ENCODE results near the gene MMP24. TPM values are rescaled to one million over a fixed set of nuclear protein-coding genes. Genes with fewer than 3 reads are reported as not detected.

Gene MMP24
- total RNA-seq, 8 experiments from 2014 or later = 0.94 to 45.1 (median 19.9) TPM

DNA sequence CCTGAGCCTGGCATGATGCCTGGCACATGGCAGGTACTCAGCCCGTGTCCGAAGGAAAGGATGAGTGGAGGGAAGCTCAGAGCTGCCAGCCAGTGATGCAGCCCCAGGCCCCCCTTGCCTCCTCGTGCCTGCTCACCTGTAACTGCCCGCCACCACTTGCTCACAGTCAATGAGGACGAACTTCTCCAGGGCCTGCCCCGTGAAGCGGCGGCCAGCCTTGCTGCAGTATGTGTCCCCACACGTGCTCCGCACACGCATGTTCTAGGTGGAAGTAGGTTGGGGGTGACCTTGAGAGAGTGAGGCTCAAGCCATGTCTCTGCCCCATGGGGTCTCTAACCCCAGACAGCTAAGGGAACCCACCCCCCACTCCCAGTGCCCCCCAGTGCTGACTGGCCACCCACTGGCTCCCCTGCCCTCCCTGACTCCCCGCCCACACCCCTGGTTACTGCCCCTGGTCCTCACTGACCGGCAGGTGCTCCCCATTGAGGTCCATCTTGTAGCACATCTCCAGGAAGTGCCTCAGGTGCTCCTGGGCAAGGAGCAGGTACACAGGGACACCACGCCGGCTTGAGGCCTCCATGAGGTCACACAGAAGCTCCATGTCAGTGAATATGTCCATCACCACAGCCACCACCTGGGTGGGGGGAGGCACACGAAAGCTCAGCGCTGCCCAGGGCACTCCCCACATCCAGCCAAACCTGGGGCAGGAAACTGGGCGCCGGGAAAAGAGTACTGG, 62.0 kb downstream of the MMP24 start:
- no peak for ATAC-seq (replicated peaks in 6 of 8)
- H3K4me1 ChIP-seq (replicated peaks in 1 of 2) = peaks cover 9% of the 10 kb centered on the region in 2 donors
- WGBS, 10 experiments = 33 to 80% (median 74%) methylated on average over 2 to 5 of the region's 19 CpGs; no CpG with 5 or more reads in 5 of the 10 experiments
- in situ Hi-C loops (cut with MboI; ENCODE audit: low pct_unique_long_range_greater_than_20kb in 2 of 9, low sequenced_read_pairs in 9 of 9, unreplicated experiment in 9 of 9) = no loop called here
- H3K27ac ChIP-seq = no peak overlapping the region
- H3K4me3 ChIP-seq = no peak overlapping the region

DNA sequence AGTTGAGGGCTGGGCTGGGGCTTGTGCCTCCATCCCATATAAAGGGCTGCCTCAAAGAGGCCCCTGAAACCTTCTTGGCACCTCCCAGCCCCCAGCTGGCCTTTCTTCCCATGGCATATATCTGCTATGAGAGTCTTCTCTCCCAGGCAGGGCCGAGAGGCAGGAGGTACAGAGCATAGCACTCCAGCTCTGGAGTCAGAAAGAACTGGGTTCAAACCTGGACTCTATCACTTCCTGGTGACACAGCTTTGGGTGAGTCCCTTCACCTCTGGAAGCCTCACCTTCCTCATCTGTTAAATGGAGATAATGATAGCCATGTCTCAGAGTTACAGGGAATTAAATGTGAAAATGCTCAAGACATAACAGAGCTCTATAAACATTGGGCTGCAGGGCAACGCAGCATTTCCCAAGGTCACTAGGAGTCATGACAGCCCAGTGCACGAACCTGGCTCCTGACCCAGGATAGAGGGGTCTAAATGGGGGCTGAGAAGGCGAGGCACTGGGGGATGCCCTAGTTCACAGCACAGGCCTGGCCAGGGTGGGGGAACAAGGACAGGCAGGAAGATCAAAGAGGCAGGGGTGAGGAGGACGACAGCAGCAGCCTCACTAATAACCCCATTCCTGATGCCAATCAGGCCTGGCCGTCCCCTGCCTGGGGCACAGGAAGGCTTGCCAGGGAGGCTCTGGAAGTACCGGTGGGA, 63.8 kb downstream of the MMP24 start:
- WGBS, 10 experiments = 29 to 35% (median 33%) methylated on average over 1 to 4 of the region's 7 CpGs; no CpG with 5 or more reads in 6 of the 10 experiments
- Histone ChIP-seq H3K27ac (no peak overlapping the region), H3K4me1 (replicated peaks in 1 of 2) (peaks cover 3% of the 10 kb centered on the region in 2 donors), H3K4me3 (no peak overlapping the region)
- no peak for ATAC-seq (replicated peaks in 6 of 8)
- in situ Hi-C loops (cut with MboI; ENCODE audit: low pct_unique_long_range_greater_than_20kb in 2 of 9, low sequenced_read_pairs in 9 of 9, unreplicated experiment in 9 of 9) = no loop called here

DNA sequence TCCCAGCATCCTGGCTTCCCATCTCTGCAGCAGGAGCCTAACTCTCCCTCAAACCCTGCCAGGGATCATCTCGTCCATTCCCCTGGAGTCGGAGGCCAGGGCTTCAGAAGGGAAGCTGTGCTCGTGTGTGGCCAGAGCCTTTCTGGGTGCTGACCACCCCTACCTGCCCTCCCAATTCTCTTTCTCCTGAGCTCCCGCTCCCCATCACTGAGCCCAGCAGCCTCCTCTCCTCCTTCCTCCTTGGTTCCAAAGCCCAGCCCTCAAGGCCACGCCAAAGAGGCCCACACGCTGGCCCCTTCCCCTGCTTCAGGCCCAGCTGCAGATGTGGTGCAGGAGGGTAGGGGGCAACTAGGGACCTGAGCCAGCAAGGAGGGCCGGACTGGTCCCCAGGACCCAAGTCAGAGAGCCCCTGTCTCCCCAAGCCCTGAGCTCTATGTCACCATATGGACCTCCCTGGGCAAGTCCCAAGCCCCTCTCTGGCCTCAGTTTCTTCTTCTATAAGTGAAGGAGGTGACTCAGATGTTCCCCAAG, 64.5 kb downstream of the MMP24 start:
- H3K27ac ChIP-seq = no peak overlapping the region
- WGBS, 10 experiments = 40 to 67% (median 48%) methylated on average over 1 to 3 of the region's 7 CpGs; no CpG with 5 or more reads in 6 of the 10 experiments
- no peaks in the 10 kb centered on the region for H3K4me1 ChIP-seq (replicated peaks in 1 of 2)
- no peak overlapping the region for H3K4me3 ChIP-seq
- in situ Hi-C loops (cut with MboI; ENCODE audit: low pct_unique_long_range_greater_than_20kb in 2 of 9, low sequenced_read_pairs in 9 of 9, unreplicated experiment in 9 of 9) = no loop called here
- no peak for ATAC-seq (replicated peaks in 6 of 8)

DNA sequence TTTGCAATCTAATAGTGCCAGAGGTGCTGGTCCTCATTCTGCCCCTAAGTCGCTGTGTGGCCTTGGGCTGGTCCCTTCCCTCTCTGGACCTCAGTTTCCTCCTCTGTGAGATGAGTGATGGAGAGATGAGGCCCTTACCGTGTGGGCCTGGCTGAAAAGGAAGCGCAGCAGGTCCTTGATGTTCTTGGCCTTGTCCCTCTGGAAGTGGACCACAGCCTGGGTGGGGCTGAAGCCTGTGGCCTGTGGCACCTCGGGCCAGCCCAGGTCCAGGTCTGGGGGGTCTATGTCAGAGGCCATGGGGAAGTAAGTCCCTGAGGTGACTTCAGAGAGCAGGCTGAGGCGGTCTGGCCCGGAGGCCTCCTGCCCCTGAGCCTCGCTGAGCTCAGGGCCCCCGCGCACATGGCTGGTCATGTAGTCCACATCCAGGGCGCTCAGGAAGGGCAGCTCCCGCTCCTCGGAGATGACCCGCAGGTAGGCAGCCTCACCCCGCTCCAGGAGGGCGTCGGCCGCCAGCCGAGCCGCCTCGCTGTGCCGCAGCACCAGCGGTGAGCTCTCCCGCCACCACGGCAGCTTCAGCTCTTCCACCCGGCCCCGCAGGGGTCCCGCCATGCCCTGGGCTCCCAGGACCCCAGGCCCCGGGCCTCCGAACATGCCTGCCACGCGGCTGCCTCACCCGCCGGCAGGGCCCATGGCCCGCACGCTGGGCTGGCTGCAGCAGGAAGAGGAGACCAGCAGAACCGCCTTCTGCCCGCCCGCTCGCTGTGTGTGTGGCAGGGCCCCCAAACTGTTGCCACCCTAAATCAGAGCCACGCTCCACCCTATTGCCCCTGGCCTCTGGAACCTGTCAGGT, 65.4 kb downstream of the MMP24 start, which contains the start of gene FAM83C:
TSS of gene FAM83C (minus strand) at position 772 of the 850 bp plus-strand sequence. CDS start at position 651, 121 bp downstream.
- Histone ChIP-seq H3K4me3 (no peak within 1 kb of the TSS), H3K4me1 (replicated peaks in 1 of 2) (no peaks in the 10 kb centered on the region), H3K27ac (no peak within 1 kb of the TSS)
- 20 to 85% (median 63%) methylated on average over 1 to 4 of the region's 40 CpGs; no CpG with 5 or more reads in 5 of the 10 experiments for WGBS, 10 experiments
- ATAC-seq (replicated peaks in 6 of 8) = no peak
- in situ Hi-C loops (cut with MboI; ENCODE audit: low pct_unique_long_range_greater_than_20kb in 2 of 9, low sequenced_read_pairs in 9 of 9, unreplicated experiment in 9 of 9) = no loop called here

DNA sequence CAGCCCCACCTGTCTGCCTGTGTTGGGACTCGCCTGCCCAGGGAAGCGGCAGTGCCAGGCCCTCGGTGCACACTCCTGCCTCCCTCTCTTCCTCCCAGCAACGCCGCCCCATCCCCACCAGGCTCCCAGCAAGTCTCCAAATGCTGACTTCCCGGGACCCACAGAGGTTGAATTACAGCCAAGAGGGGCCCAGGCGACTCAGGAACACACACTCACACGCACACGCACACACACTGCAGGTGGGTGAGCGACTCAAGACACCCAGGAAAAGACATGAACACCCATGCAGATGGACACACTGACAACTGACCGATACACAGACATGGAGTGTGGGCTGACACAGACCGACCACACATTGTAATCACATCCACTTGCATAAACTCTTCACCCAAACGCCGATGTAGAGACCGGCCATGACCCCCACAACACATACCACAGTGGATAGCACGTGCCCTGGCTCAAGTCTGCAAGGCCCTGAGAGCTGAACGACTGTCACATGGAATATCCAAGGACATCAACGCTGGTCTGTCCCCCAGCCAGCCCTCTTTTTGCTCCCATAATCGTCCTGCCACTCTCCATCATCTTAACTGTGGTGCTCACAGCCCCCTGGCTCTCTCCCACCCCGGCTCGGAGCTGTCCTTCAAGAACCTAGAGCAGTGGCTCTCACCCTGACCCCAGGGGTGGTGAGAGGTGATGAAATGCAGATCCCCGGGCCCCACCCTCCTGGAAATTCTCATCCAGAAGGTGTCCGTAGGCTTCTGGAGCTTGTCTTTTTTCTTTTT, 66.2 kb downstream of the MMP24 start:
- Histone ChIP-seq H3K4me3 (no peak overlapping the region), H3K4me1 (replicated peaks in 1 of 2) (no peaks in the 10 kb centered on the region), H3K27ac (no peak overlapping the region)
- WGBS, 10 experiments = 49 to 96% (median 74%) methylated on average over 2 to 13 of the region's 23 CpGs; no CpG with 5 or more reads in 5 of the 10 experiments
- no peak for ATAC-seq (replicated peaks in 6 of 8)
- in situ Hi-C loops (cut with MboI; ENCODE audit: low pct_unique_long_range_greater_than_20kb in 2 of 9, low sequenced_read_pairs in 9 of 9, unreplicated experiment in 9 of 9) = no loop called here

DNA sequence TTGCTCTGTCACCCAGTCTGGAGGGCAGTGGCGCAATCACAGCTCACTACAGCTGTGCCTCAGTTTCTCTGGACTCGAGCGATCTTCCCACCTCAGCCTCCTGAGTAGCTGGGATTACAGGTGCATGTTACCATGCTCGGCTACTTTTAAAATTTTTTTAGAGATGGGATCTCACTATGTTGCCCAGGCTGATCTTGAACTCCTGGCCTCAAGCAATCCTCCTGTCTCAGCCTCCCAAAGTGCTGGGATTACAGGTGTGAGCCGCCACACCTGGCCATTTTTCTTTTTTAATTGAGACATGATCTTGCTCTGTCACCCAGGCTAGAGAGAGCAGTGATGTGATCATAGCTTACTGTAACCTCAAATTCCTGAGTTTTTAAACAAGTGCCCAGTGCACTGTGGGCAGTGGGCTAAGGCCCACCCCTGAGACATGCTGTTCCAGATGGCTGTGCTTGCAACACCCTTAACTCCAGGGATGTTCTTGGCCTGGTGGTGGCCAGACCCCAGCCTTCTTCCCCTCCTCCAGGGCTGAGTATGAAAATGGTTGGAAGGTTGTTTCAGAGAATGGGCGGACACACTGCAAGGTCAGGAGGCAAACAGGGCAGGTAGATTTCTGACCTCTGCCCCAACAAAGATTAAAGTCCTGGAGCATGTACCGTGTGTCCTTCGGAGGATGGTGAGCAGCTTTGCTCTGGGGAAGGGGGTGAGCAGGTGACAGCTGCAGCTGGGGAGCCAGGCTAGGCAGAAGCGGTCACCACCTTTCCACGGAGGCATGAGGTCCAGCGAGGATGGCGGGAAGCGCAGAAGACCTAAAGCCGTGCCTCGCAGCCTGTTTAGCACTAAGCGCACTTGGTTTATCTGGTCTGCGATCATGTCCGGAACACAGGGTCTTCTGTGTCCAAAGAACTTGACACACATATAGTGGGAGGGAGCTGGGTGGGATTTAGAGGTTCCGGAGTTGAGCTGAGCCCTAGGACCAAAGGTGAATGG, 67.1 kb downstream of the MMP24 start:
- 33 to 100% (median 82%) methylated on average over 1 to 14 of the region's 19 CpGs; no CpG with 5 or more reads in 1 of the 10 experiments for WGBS, 10 experiments
- in situ Hi-C loops (cut with MboI; ENCODE audit: low pct_unique_long_range_greater_than_20kb in 2 of 9, low sequenced_read_pairs in 9 of 9, unreplicated experiment in 9 of 9) = no loop called here
- H3K27ac ChIP-seq = no peak overlapping the region
- H3K4me1 ChIP-seq (replicated peaks in 1 of 2) = no peaks in the 10 kb centered on the region
- no peak for ATAC-seq (replicated peaks in 6 of 8)
- H3K4me3 ChIP-seq = no peak overlapping the region

DNA sequence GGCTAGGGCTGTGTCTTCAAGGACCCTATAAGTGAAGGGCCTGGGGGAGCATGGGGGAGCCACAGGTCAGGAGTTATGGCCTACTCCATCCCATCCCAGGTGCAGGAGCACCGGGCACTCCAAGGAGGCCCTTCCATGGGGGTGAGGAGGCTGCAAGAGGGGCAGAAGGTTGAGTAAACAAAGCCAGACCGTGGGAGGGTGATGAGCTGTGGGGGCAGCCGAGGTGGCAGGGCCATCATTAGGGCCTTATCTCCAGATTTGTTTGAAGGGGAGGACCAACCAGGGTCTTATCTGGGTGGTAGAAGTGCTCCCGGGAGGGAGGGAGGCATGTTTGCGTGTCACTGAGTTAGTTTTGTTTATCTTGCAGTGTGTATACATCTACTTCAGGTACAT, 67.8 kb downstream of the MMP24 start:
- no peak overlapping the region for H3K27ac ChIP-seq
- H3K4me1 ChIP-seq (replicated peaks in 1 of 2) = no peaks in the 10 kb centered on the region
- 28 to 80% (median 65%) methylated on average over 1 to 4 of the region's 5 CpGs; no CpG with 5 or more reads in 7 of the 10 experiments for WGBS, 10 experiments
- no peak overlapping the region for H3K4me3 ChIP-seq
- in situ Hi-C loops (cut with MboI; ENCODE audit: low pct_unique_long_range_greater_than_20kb in 2 of 9, low sequenced_read_pairs in 9 of 9, unreplicated experiment in 9 of 9) = no loop called here
- no peak for ATAC-seq (replicated peaks in 6 of 8)

DNA sequence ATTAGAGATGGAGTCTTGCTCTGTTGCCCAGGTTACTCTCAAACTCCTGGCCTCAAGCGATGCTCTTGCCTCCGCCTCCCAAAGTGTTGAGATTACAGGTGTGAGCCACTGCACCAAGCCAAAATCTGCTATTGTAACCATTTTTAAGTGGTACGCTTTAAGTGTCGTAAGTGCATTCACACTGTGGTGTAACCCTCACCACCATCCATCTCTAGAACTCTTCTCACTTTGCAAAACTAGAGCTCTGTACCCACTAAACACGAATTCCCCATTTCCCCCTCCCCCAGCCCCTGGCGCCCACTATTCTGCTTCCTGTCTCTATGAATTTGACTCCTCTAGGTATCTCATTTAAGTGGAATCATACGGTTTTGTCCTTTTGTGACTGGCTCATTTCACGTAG, 68.6 kb downstream of the MMP24 start:
- Histone ChIP-seq H3K4me3 (no peak overlapping the region), H3K4me1 (replicated peaks in 1 of 2) (no peaks in the 10 kb centered on the region), H3K27ac (no peak overlapping the region)
- WGBS, 10 experiments = 74 to 100% (median 83%) methylated on average over 1 to 7 of the region's 8 CpGs; no CpG with 5 or more reads in 5 of the 10 experiments
- in situ Hi-C loops (cut with MboI; ENCODE audit: low pct_unique_long_range_greater_than_20kb in 2 of 9, low sequenced_read_pairs in 9 of 9, unreplicated experiment in 9 of 9) = no loop called here
- no peak for ATAC-seq (replicated peaks in 6 of 8)

DNA sequence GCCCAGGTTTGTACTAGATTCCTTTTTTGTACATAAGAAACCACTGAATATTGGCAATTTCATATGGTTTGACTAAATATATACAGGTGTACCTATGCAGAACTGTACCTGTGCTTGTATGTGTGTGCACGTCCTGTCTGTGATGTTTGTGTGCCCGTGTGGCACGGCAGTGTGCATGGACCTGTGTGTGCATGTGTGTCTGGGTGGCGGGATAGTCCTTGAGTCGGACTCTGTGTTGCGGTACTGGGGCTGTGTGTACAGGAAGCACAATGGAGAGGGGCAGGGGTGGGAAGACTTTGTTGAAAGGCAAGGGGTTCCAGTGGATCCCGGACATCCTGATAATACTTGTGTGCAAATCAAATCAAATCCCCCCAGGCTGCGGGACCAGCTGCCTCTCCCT, 69.2 kb downstream of the MMP24 start:
- WGBS, 10 experiments = 68 to 83% (median 80%) methylated on average over 1 to 5 of the region's 8 CpGs; no CpG with 5 or more reads in 5 of the 10 experiments
- no peak overlapping the region for H3K4me3 ChIP-seq
- no peaks in the 10 kb centered on the region for H3K4me1 ChIP-seq (replicated peaks in 1 of 2)
- no peak for ATAC-seq (replicated peaks in 6 of 8)
- no peak overlapping the region for H3K27ac ChIP-seq
- in situ Hi-C loops (cut with MboI; ENCODE audit: low pct_unique_long_range_greater_than_20kb in 2 of 9, low sequenced_read_pairs in 9 of 9, unreplicated experiment in 9 of 9) = no loop called here

DNA sequence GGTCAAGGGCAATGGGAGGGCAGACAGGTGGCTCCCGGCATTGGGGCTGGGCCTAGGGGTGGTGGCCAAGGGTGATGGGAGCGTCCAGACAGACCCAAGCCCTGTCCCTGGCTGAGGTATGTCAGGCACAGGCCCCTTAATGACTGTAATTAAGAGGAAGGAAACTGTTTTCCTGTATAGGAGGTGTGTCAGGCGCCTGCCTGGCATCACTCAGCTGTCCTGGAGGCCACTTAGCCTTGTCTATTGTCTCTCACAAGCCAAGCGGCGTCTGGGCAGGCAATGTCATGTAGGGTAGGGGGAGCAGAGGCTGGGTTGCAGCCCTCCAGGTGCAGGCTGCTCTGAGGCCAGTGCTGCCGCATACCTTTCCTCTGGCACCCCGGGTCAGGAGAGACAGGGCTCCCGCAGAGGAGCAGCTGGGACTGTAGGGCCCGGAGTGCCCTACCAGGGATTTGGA, 69.6 kb downstream of the MMP24 start:
- H3K4me3 ChIP-seq = no peak overlapping the region
- H3K4me1 ChIP-seq (replicated peaks in 1 of 2) = no peaks in the 10 kb centered on the region
- ATAC-seq (replicated peaks in 6 of 8) = peak in 1 of 8 experiments; percentile 14
- no peak overlapping the region for H3K27ac ChIP-seq
- 40 to 82% (median 80%) methylated on average over 1 to 6 of the region's 9 CpGs; no CpG with 5 or more reads in 5 of the 10 experiments for WGBS, 10 experiments
- in situ Hi-C loops (cut with MboI; ENCODE audit: low pct_unique_long_range_greater_than_20kb in 2 of 9, low sequenced_read_pairs in 9 of 9, unreplicated experiment in 9 of 9) = no loop called here

DNA sequence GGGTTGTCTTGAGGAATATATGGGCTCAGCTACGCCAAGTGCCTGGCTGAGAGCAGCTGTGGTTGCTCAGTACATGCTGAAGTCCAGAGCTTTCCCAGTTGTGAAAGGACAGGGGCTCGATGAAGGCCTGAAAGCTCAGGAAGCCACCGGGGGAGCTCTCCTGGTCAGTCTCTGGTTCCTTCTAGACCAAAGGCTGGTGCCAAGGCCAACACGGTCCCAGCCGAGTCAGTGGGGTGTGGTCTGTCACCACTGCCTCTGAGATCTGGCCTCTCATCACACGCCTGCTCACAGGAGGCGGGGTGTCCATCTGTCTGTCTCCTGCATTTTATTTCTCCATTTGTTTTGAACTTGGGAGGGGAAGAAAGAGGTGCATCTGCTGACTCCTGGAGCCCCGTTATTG, 70.7 kb downstream of the MMP24 start:
- in situ Hi-C loops (cut with MboI; ENCODE audit: low pct_unique_long_range_greater_than_20kb in 2 of 9, low sequenced_read_pairs in 9 of 9, unreplicated experiment in 9 of 9) = no loop called here
- no peak overlapping the region for H3K4me3 ChIP-seq
- ATAC-seq (replicated peaks in 6 of 8) = peak in 6 of 8 experiments; percentile 23 to 99 (median 50)
- no peak overlapping the region for H3K27ac ChIP-seq
- 20 to 80% methylated on average over 1 of the region's 8 CpGs; no CpG with 5 or more reads in 8 of the 10 experiments for WGBS, 10 experiments
- no peaks in the 10 kb centered on the region for H3K4me1 ChIP-seq (replicated peaks in 1 of 2)

Data from motor neuron (in vitro differentiated cells).